ENCODE data around the gene PXYLP1.

The PXYLP1 gene

GRCh38 chr3:141231101-141231951 lies at the start of gene PXYLP1:
Gene PXYLP1 (plus strand): TSS chr3:141231825. CDS start chr3:141260176, 28,351 bp downstream.
- peak within 1 kb of the TSS; percentile 58 for H3K4me3 ChIP-seq (ENCODE audit: low read depth, low read length)
- peak within 1 kb of the TSS; percentile 59 for H3K27ac ChIP-seq
- peak within 1 kb of the TSS; percentile 23 for H3K9ac ChIP-seq
- peak; percentile 59 for TF ChIP-seq CTCF (IDR thresholded peaks at IDR 0.05)
- H2AFZ ChIP-seq = peak within 1 kb of the TSS; percentile 99
- H3K27me3 ChIP-seq (ENCODE audit: control insufficient read depth, insufficient read depth, low read length) = no peaks in the 10 kb centered on the region
- peaks cover 3% of the 10 kb centered on the region for H3K79me2 ChIP-seq
- peak within 1 kb of the TSS; percentile 84 for H3K4me2 ChIP-seq (ENCODE audit: low read length)
- peaks cover 3% of the 10 kb centered on the region for H3K4me1 ChIP-seq
- H3K36me3 ChIP-seq (ENCODE audit: control insufficient read depth, insufficient read depth, low read length) = no peaks in the 10 kb centered on the region
- H3K9me3 ChIP-seq (ENCODE audit: control insufficient read depth, low read length) = no peaks in the 10 kb centered on the region

GRCh38 chr3:141183606-141184005 lies 48.0 kb upstream of the PXYLP1 start:
- TF ChIP-seq CTCF (IDR thresholded peaks at IDR 0.05) = no peak
- Histone ChIP-seq H3K9ac (no peak overlapping the region), H3K27me3 (ENCODE audit: control insufficient read depth, insufficient read depth, low read length) (no peaks in the 10 kb centered on the region), H3K79me2 (no peaks in the 10 kb centered on the region), H3K4me2 (ENCODE audit: low read length) (no peak overlapping the region), H3K27ac (no peak overlapping the region), H2AFZ (no peak overlapping the region), H3K36me3 (ENCODE audit: control insufficient read depth, insufficient read depth, low read length) (no peaks in the 10 kb centered on the region), H3K4me1 (no peaks in the 10 kb centered on the region), H3K4me3 (ENCODE audit: low read depth, low read length) (no peak overlapping the region), H3K9me3 (ENCODE audit: control insufficient read depth, low read length) (no peaks in the 10 kb centered on the region)

GRCh38 chr3:141184430-141184829 lies 47.2 kb upstream of the PXYLP1 start:
- H2AFZ ChIP-seq = no peak overlapping the region
- no peak overlapping the region for H3K9ac ChIP-seq
- no peak overlapping the region for H3K27ac ChIP-seq
- H3K79me2 ChIP-seq = no peaks in the 10 kb centered on the region
- H3K27me3 ChIP-seq (ENCODE audit: control insufficient read depth, insufficient read depth, low read length) = no peaks in the 10 kb centered on the region
- no peak for TF ChIP-seq CTCF (IDR thresholded peaks at IDR 0.05)
- H3K36me3 ChIP-seq (ENCODE audit: control insufficient read depth, insufficient read depth, low read length) = no peaks in the 10 kb centered on the region
- H3K4me3 ChIP-seq (ENCODE audit: low read depth, low read length) = no peak overlapping the region
- no peaks in the 10 kb centered on the region for H3K4me1 ChIP-seq
- H3K4me2 ChIP-seq (ENCODE audit: low read length) = no peak overlapping the region
- no peaks in the 10 kb centered on the region for H3K9me3 ChIP-seq (ENCODE audit: control insufficient read depth, low read length)

- no peaks in the 10 kb centered on the region for H3K79me2 ChIP-seq
- no peak for TF ChIP-seq CTCF (IDR thresholded peaks at IDR 0.05)
Observed at GRCh38 chr3:141191097-141191749, 40.4 kb upstream of the PXYLP1 start.

More at GRCh38 chr3:141191097-141191749, 40.4 kb upstream of the PXYLP1 start:
- Histone ChIP-seq H3K36me3 (ENCODE audit: control insufficient read depth, insufficient read depth, low read length) (no peaks in the 10 kb centered on the region), H3K4me2 (ENCODE audit: low read length) (no peak overlapping the region), H3K9me3 (ENCODE audit: control insufficient read depth, low read length) (no peaks in the 10 kb centered on the region), H3K4me1 (no peaks in the 10 kb centered on the region), H3K9ac (no peak overlapping the region), H3K27ac (no peak overlapping the region), H2AFZ (no peak overlapping the region), H3K4me3 (ENCODE audit: low read depth, low read length) (no peak overlapping the region), H3K27me3 (ENCODE audit: control insufficient read depth, insufficient read depth, low read length) (no peaks in the 10 kb centered on the region)

All from parathyroid adenoma (tissue), 2 donors.